Activated CD8-positive, alpha-beta memory T cell treated with anti-CD3 and anti-CD28 coated beads for 4 hours (primary cell): ENCODE data around the gene SCYGR7.

Experiments
- DNase-seq, 2 donors: peaks; one replicate each; pipeline ENCODE4 v3.0.0-alpha.2; 2020; ENCODE audit warnings: low read depth in 2 of 2

SCYGR7 gene

GRCh38 chr2:227759411-227760118, 31.4 kb downstream of the SCYGR7 start:
- DNase-seq = no peak

DNA sequence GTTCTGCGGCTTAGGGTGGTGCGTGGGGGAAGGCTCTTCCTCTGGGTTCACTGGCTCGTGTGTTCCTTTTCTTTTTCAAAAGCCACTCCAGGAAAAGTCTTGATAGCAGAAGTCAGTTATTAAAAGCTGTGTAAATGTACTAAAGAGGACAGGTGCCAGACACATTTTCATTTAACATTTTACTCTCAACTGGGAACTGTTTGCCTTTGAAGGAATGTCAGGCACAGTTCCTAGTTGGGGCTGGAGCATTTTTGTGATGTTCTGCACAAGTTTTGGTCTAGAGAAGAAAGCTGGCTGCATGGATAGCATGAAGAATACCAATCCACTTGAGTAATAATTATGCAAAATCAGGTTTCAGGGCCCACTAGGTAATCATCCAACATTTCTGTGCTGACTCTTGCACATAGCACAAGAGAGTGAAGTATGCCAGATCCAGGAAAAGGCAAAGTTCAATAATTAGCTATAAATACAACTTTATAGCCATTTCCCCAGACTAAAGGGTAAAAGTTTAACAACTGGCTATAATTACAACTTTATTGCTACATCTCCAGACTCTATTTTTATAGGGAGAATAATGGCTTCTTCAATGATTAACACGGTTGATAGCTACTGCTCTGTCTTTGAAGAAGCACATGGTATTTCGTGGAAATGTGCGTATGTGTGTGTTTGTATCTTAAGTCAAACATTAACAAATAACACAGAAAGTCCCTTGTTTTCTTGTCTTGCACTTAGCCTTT, 33.8 kb downstream of the SCYGR7 start:
- no peak for DNase-seq

DNA sequence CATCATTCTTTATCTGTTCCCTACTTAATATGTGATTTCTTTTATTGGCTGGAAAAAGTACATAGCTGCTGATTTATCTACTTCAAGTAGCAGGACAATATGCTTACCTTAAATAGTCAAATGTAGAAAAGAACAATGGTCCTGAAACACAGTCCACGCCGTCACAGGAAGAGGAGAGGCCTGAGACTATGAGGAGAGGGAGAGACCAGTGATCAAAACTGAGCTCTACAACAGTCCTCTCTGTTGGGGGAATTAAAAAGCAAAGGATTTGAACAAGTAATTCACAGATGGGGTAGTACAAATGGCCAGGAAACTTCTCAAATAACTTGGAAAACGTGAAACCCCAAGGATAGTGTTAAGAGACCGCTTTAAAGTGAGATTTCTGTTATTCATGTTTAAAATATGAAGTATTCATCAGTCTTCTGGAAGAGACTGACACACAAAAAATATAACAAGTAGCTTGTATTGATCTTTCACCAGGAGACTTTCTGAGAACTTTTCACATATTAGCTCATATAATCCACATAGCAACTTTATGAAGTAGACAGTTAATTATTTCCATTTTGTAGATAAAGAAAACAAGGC, 37.7 kb downstream of the SCYGR7 start:
- no peak for DNase-seq

DNA sequence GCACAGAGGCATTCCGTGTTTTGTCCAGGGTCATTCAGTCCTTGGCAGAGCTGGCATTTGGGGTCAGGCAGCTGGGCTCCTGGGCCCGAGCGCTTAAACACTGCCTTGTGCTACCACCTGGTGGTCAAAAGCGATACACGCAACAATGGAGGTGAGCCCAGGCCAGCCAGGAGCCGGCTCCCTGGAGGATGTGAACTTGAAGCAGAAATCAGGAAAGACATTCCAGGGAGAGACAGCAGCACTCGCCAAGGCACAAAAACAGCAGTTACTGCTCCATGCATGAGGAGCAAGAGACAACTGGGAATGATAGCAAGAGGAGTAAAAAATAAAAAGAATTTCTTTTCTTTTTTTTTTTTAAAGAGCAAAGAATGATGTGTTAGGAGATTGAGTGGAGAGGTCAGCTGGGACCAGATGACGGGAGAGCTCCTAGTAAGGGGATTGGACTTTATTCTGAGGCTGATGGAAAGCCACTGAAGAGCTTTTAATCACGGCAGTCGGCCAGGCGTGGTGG, 38.3 kb downstream of the SCYGR7 start:
- DNase-seq = peak; percentile 4 to 30

DNA sequence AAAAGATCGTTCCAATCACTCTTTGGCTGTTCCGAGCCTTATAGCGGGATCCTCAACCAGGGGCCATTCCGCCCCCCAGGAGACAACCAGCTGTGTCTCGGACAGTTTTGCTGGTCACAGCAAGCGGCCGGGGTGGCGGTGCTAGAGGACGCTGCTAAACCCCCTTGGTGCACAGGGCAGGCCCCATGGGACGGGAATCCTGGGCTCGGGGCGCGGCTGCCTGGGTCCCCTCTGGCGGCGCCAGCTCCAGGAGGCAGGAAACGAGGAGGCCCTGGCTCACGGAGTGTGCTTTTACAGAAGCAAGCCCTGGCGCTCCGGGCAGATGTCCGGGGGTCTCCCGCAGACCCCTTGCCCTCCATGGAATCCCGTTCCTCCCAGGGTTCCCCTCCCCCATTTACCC, 39.7 kb downstream of the SCYGR7 start:
- no peak for DNase-seq

DNA sequence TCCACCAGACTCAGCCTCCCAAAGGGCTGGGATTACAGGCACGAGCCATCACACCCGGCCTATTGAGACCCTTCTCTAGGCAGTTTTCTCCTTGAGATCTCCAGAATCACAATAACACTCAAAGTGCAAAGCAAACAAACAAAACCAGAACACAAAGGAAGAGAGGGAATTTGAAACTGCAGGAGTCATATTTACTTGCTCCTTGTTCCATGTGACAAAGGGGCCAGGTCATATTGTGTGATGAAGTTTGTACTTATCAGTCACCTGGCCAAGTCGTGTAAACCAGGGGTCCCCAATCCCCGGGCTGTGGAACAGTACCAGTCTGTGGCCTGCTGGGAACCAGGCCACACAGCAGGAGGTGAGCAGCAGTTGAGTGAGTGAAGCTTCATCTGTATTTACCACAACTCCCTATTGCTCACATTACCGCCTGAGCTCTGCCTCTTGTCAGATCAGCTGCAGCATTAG, 44.1 kb downstream of the SCYGR7 start:
- DNase-seq = no peak

DNA sequence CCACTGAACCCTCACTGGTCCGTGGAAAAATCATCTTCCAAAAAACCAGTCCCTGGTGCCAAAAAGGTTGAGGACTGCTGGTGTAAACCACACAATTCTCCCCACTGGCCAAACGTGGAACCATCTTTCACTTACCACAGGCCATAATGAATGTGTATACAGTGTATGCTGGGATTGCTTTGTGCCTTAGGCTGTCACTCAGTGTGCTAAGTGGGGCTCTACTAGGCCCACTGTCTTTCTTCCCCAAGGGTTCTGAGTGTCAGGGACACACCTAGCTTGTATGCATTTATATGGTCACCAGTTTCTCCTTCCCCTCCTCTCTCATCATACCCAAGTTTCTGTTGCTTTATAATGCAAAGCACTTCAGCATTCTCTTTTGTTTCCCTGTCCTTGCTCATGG, 44.8 kb downstream of the SCYGR7 start:
- no peak for DNase-seq

DNA sequence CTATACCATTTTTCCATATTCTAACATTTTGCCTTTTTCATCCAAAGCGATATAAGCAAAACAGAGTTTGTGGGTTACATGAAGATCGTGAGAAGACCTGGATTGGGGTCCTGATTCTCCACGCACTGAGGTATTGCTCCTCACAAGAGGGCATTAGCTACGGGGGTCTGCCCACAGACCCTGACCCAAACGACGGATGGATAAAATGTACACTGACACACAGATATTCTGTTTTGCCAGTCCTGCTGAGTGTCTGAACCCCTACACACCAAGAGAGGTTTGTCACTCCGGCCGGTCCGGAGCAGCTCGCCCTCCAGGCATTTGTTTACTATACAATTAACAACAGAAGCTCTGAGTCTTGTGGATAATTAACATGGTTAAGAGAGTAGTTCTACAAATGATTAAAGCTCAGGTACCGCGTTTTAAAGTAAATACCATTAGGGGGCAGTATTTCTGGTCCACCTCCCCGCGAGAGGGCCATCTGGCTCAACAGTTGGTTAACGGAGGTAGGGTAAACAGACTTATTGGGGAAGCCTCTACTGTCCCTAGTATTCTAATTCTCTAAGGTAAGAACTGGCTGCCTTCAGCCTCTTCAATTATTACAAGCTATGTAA, 46.0 kb downstream of the SCYGR7 start:
- no peak for DNase-seq

GRCh38 chr2:227774895-227775842, 47.0 kb downstream of the SCYGR7 start:
- DNase-seq = no peak
